Measurements from ENCODE around the gene HDDC2.

DNA sequence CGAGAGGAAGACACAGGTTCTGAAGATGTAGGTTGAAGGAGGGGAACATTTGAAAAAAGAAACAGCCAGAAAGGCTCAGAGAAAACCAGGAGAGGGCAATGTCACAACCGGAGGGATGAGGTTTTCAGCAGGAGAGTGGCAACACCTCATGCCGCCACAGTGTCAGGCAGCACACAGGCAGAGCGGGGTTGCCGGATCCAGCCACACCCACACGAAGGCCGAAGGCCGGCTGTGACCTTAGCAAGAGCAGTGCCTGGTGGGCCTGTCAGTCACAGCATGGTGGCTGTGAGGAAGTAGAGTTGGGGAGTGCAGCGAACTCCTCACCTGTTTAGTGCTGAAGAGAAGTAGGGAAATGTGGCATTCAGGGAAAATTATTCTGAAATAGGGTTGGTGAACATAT is 14.0 kb downstream of the HDDC2 start:
- TF ChIP-seq, protein P1, sequence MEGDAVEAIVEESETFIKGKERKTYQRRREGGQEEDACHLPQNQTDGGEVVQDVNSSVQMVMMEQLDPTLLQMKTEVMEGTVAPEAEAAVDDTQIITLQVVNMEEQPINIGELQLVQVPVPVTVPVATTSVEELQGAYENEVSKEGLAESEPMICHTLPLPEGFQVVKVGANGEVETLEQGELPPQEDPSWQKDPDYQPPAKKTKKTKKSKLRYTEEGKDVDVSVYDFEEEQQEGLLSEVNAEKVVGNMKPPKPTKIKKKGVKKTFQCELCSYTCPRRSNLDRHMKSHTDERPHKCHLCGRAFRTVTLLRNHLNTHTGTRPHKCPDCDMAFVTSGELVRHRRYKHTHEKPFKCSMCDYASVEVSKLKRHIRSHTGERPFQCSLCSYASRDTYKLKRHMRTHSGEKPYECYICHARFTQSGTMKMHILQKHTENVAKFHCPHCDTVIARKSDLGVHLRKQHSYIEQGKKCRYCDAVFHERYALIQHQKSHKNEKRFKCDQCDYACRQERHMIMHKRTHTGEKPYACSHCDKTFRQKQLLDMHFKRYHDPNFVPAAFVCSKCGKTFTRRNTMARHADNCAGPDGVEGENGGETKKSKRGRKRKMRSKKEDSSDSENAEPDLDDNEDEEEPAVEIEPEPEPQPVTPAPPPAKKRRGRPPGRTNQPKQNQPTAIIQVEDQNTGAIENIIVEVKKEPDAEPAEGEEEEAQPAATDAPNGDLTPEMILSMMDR (IDR thresholded peaks at IDR 0.05; ENCODE audit: low read length), result no peak
- no peak for TF ChIP-seq EZH2 (optimal IDR thresholded peaks at IDR 0.05; ENCODE audit: low read depth, low read length)
